ENCODE measurements around the gene TNS1.

The TNS1 gene

GRCh38 chr2:217958206-217958883, 44.5 kb downstream of the TNS1 start:
- peaks cover 43% of the 10 kb centered on the region for H3K4me1 ChIP-seq
- no peak overlapping the region for H3K4me3 ChIP-seq (ENCODE audit: low read depth, low read length)
- H3K36me3 ChIP-seq (ENCODE audit: control insufficient read depth, insufficient read depth, low read length), result no peaks in the 10 kb centered on the region
- no peaks in the 10 kb centered on the region for H3K9me3 ChIP-seq (ENCODE audit: control insufficient read depth, low read length)
- H3K4me2 ChIP-seq (ENCODE audit: low read length), result no peak overlapping the region
- no peaks in the 10 kb centered on the region for H3K27me3 ChIP-seq (ENCODE audit: control insufficient read depth, insufficient read depth, low read length)
- no peak overlapping the region for H3K9ac ChIP-seq
- H2AFZ ChIP-seq, result no peak overlapping the region
- no peak overlapping the region for H3K27ac ChIP-seq
- H3K79me2 ChIP-seq, result peaks cover 48% of the 10 kb centered on the region
- TF ChIP-seq CTCF (IDR thresholded peaks at IDR 0.05), result no peak

- TF ChIP-seq CTCF (IDR thresholded peaks at IDR 0.05), result no peak
- Histone ChIP-seq H3K4me3 (ENCODE audit: low read depth, low read length) (no peak overlapping the region), H3K27me3 (ENCODE audit: control insufficient read depth, insufficient read depth, low read length) (no peaks in the 10 kb centered on the region), H3K9me3 (ENCODE audit: control insufficient read depth, low read length) (no peaks in the 10 kb centered on the region), H3K4me1 (peaks cover 47% of the 10 kb centered on the region), H3K27ac (no peak overlapping the region), H3K79me2 (peaks cover 52% of the 10 kb centered on the region), H2AFZ (no peak overlapping the region), H3K9ac (no peak overlapping the region), H3K4me2 (ENCODE audit: low read length) (no peak overlapping the region), H3K36me3 (ENCODE audit: control insufficient read depth, insufficient read depth, low read length) (no peaks in the 10 kb centered on the region)
Measured at GRCh38 chr2:217956586-217957457, 46.0 kb downstream of the TNS1 start.

- Histone ChIP-seq H3K79me2 (peaks cover 60% of the 10 kb centered on the region), H2AFZ (no peak overlapping the region), H3K27ac (no peak overlapping the region), H3K9me3 (ENCODE audit: control insufficient read depth, low read length) (no peaks in the 10 kb centered on the region), H3K27me3 (ENCODE audit: control insufficient read depth, insufficient read depth, low read length) (no peaks in the 10 kb centered on the region), H3K4me3 (ENCODE audit: low read depth, low read length) (no peak overlapping the region), H3K4me1 (peaks cover 55% of the 10 kb centered on the region), H3K36me3 (ENCODE audit: control insufficient read depth, insufficient read depth, low read length) (no peaks in the 10 kb centered on the region), H3K9ac (no peak overlapping the region), H3K4me2 (ENCODE audit: low read length) (no peak overlapping the region)
- no peak for TF ChIP-seq CTCF (IDR thresholded peaks at IDR 0.05)
Measured at GRCh38 chr2:217955881-217956493, 46.8 kb downstream of the TNS1 start.

- Histone ChIP-seq H3K36me3 (ENCODE audit: control insufficient read depth, insufficient read depth, low read length) (no peaks in the 10 kb centered on the region), H3K9me3 (ENCODE audit: control insufficient read depth, low read length) (no peaks in the 10 kb centered on the region), H3K9ac (no peak overlapping the region), H3K27ac (peak overlapping the region; percentile 61), H3K27me3 (ENCODE audit: control insufficient read depth, insufficient read depth, low read length) (no peaks in the 10 kb centered on the region), H2AFZ (no peak overlapping the region), H3K79me2 (peaks cover 61% of the 10 kb centered on the region), H3K4me2 (ENCODE audit: low read length) (peak overlapping the region; percentile 38), H3K4me1 (peaks cover 62% of the 10 kb centered on the region), H3K4me3 (ENCODE audit: low read depth, low read length) (no peak overlapping the region)
- no peak for TF ChIP-seq CTCF (IDR thresholded peaks at IDR 0.05)
Measured at GRCh38 chr2:217954971-217955740, 47.6 kb downstream of the TNS1 start.
